CD4-positive, alpha-beta T cell treated with Interleukin-6 for 4 hours (primary cell): ENCODE data around the gene MEA1.

ENCODE experiments used
- DNase-seq: peaks from one replicate; pipeline ENCODE4 v3.0.0-alpha.2; 2020; ENCODE audit warnings: mixed read lengths

The MEA1 gene

DNA sequence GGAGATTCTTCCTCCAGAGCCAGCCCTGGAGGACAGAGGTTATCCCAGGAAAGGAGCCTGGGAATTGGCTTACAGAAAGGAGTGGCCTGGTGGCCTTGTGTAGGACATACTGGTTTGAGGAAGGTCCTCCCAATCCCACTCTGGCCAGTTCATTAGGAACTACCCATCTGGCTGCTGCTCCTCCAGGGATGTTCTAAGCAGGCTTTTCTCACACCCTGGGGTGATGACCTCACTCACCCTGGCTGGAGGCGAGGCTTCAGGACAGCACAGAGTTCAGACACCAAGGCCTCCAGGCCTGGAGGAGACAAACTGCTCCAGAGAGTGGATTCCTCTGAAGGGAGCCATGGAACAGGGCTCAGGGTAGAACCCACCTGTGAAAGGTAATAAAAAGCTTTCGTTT is 44.3 kb downstream of the MEA1 start:
- DNase-seq: no peak

DNA sequence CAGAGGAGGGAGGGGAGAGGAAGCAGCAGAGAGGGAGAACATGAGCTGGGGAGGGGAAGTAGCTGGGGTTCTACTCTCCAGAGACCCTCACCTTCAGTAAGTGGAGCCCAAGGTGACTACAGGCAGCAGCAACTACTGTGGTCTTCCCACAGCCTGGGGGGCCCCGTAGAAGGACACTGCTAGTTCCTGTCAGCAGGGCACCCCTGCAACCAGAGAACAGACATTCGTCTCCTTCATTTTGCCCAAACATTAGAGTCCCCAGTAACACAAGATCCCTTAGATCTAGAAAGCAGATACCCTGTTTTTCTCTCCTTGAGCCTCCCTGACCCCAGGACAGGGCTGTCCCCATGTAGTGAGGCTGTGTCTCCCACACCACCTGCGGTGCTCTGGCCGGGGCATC is 45.0 kb downstream of the MEA1 start:
- no peak for DNase-seq

DNA sequence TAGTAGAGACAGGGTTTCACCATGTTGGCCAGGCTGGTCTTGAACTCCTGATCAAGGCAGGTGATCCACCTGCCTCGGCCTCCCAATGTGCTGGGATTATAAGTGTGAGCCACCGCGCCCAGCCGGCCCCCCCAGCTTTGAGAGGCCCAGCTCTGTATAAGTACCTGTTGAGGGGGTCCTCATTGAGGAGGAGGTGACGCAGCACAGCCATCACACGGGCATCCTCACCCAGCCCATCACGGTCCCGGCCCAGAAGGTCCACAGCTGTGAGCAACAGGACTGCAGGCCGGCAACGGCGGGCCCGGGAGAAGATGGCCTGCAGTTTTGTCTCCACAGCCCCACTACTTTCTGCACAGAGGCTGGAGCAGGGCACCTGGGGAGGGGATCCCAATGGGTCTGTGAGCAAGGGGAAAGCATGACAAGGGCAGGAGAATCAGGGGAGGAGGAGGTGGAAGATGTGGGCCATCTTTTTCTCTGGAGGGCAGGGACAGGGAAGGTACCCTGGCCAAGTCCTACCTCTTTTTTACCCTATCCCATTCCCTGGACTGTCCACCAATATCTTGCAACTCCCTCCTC is 45.5 kb downstream of the MEA1 start:
- DNase-seq: no peak

DNA sequence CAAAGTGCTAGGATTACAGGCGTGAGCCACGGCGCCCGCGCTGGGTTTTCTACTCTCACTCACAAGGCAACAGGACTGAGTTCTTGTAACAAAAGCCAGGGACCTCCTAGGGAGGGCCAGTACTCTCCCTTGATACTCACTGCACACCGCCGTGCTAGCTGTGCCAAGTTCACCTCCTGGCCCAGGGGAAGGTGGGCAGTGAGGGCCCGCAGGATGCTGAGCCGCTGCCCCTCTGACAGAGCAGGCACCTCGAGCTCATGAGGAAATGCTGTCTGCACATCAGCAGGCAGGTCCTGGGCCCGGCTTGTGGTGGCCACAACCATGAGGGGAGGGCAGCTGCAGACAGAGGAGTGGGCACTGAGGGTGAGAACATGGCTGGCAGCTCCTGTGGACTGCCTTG is 46.5 kb downstream of the MEA1 start:
- DNase-seq: no peak

DNA sequence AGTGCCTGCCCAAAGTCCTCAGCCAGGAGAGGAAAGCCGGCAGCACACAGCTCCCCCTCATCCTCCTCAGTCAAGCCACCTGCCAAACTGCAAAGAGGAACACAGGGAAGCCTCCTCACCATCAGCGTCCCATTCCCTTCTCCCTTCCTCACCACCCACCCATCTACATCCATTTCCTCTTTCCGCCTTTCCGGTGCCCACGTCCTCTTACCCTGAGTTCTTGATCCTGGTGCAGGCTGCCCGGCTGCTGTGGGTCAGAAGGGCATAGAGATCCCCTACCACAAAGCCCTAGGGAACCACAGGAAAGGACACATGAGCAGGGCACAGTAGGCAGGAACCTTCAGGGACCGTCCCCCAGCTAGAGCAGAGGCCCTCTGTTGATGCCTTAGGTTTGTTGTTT is 47.2 kb downstream of the MEA1 start:
- DNase-seq: no peak

DNA sequence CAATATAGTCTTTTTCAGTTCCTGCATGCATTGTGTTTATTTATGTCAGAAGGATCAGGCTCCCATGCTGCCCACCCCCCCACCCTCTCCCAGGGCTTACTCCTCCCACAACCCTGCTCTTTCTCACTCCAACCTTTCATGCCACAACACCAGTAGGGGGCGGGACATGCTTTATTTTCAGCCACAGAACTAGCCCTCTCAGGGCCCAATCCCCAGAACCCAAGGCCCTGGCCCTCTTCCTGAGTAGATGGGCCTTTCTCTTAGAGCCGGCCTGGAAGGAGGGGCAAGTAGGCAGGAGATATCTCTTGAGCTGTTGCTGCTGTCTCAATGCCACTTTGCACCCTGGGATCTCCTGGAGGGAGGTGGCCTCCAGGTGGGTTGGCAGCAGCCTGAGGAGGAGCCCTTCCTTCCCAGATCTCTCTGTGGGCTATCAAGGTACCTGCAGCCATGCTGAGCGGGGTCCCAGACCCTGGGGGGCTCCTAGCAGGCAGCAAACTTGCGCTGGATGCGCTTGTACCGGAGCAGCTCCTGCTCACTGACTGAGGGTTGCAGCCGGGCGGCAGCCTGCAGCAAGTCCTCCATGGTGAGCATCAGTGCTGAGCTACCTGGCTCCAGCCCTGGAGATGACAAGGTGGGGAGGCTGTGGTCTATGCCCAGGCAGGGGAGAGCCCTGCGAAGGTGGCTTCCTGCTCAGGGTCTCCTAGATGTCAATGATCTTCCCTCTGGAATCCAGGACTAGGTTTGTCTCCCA is 49.7 kb downstream of the MEA1 start:
- DNase-seq: peak; percentile 56

DNA sequence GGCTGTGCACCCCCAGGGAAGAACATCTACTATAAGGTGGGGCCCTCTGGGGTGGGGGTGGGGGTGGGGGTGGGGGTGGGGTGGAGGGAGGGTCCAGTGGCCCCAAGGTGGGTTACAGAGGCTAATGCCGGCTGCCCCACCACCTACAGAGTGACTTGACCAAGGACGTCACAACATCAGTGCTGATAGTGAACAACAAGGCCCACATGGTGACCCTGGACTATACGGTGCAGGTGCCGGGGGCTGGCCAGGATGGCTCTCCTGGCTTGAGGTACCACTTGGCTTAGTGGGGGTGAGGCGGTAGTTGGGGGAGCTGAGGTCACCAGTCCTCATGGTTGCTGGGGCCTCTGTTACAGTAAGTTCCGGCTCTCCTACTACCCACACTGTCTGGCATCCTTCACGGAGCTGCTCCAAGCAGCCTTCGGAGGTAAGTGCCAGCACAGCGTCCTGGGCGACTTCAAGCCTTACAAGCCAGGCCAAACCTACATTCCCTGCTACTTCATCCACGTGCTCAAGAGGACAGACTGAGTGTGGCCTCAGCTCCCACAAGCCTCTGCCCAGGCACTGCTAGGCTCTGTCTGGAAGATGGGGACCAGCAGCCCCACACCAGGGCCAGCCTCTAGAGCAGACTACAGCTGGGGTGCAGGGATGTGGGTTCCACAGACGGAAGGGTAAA is 50.4 kb downstream of the MEA1 start:
- no peak for DNase-seq

DNA sequence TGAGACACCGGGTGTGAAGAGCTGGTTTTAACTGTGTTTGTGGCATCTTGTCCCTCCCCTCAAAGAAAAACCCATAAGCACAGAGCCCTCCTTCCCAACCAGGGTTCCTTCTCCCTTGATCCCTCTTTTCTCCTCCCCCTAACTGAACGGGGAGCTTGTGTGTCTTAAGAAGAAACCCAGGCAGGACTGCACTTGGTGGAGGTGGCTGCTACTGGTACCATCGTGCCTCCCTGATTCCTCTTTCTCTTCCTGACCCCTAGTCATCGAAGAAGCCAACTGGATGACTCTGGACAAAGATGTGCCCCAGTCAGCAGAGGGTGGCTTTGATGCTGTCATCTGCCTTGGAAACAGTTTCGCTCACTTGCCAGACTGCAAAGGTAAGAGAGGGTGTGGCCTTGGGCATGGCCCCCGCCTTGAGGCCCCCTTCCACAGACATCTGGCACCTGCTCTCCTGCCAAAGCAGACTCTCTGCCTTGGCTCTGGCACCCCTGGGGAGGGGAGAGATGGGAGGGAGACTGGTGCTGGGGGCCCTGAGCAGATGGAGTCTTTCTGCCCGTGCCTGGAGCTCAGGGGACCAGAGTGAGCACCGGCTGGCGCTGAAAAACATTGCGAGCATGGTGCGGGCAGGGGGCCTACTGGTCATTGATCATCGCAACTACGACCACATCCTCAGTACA is 51.1 kb downstream of the MEA1 start:
- DNase-seq: no peak

DNA sequence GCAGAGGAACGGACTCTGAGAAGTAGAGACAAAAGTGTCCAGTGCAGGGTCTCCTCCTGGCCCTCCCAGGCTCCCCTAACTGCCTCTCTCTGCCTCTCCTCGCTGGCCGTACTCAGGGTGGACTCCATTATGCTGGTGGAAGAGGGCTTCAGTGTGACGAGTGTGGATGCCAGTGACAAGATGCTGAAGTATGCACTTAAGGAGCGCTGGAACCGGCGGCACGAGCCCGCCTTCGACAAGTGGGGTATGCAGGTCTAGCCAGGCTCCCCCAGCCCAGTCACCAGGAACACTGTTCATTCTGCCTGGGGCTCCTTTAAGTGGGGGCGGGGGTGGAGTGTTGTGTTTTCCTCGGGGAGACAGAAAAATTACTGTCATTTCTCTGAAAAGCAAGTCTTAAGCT is 51.6 kb downstream of the MEA1 start:
- DNase-seq: no peak
